GM18861 (cell line): ENCODE measurements around the gene GCG.

Experiments used
- ATAC-seq: cut with Tn5 transposase; IDR thresholded peaks from one replicate; pipeline ENCODE4 v1.9.1; 2021; ENCODE audit not compliant: unreplicated experiment

GCG gene

DNA sequence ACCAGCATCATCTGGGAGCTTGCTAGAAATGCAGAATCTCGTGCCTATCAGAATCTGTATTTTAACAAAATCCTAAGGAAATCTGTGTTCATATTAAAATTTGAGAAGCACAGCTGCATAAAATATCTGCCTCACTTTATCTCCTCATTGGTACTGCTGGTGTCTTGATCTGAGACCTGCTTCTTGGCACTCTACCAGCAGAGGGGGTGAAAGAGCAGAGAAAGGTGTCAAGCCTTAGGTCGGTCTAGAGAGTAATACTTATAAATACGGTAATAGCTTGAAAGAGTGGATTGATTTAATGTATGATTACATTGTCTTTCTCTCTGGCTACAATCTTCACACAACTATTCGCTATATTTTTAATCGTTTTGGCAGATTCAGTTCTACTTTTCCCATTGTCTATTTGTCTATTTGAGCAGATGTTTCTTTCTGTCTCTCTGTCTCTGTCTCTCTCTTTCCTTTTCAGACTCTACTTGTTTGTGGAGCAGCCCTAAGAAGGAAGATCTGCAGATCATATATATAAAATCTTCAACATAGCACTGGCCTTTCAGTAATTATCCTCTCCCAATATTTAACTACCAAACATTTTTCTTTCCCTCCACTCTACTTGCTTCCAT is 1.7 kb upstream of the GCG start:
- ATAC-seq, result peak; percentile 99

DNA sequence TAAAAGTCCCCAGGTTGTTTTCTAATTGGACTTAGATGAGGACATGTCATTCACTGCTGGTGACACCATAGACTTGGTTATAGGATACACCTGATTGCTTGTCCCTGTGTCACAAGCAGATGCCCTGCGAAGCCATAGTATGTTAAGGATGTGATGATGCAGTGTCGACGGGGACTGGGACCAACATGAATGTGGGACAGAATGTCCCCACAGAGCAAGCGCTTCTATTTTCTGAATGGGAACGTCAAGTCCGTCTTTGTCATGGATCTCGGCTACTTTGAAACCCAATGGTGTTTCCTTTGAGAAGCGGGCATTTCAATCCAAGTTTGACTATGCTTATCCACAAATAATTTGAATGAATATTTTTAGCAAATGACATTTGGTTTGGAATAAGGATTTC is 2.1 kb downstream of the GCG start:
- ATAC-seq, result no peak

DNA sequence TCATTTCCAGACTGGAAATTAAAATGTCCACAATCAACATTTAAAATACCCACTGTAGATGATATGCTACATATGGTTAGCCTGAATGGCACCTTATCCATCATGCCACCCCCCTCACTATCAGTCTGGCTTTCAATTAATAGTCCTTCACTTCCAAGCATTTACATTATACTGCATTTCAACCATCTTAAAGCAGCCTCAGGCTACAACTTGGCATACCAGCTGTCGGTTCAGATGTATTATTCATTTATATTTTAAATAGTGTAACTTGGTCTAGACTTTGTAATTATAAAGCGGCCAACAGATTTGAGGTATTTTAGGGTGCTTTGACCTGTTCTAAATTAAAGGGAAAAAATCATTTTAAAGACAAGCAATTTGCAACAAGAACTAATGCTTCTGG is 2.6 kb downstream of the GCG start:
- no peak for ATAC-seq

DNA sequence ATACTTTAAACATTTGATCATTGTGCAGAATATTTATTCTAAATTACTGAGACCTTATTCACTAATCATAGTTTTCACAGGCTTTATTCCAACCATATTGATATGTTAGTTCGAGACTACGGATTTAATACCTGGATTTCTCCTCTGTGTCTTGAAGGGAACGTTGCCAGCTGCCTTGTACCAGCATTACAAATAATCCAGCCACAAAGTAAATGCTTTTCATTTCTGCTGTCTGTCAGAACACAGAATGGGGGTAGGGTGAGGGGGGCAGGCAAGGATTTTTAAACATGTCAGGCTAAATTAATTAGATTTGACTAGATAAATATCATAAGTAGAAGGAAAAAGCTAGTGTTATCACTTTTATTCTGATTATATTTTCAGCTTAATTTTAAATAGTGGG is 3.1 kb downstream of the GCG start:
- ATAC-seq, result no peak

DNA sequence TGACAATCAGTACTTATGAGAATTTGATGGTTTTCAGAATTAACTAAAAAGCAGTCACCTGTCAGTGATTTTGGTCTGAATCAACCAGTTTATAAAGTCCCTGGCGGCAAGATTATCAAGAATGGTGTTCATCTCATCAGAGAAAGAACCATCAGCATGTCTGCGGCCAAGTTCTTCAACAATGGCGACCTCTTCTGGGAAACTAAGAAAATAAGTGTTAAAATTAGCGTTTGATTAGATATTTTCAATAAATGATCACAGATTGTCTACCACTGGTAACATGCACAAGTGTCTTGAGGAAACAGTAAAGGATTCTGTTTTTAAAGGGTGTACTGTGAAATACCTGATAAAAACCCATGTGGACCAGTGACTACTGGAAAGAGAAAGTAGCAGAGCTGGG is 8.1 kb downstream of the GCG start:
- ATAC-seq, result no peak

DNA sequence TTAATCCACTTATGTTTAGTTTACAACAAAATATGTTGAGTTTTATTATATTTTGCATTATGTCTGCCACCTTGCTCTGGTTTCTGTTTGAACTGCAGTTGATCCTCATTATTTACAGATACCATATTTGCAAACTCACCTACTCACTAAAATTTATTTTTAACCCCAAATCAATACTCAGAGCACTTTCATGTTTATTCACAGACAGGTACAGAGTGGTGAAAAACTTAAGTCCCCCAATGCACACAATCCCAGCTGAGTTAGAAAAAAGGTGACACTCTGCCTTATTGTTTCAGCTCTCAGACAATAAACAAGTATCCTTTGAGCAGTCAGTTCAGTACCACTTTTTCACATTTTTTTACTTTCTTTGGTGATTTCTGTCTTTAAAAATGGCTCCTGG is 13.7 kb downstream of the GCG start:
- no peak for ATAC-seq

DNA sequence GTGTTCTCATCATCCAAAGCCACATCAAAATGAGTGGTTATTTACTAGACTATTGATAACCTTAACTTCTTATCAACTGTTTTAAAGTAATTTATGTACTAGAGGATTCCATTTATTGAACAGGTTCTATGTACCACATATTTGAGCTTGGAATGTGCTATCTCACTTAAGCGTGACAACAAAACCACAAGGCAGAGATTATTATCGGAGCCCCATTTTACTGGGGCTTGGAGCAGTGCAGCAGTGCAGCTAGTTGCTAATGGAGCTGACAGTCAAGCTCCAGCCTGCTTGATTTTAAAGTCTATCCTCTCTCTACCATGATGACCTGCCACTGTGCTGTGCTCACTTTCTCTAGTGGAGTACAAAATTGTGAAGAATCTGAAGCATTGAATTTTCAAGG is 24.6 kb downstream of the GCG start:
- no peak for ATAC-seq

DNA sequence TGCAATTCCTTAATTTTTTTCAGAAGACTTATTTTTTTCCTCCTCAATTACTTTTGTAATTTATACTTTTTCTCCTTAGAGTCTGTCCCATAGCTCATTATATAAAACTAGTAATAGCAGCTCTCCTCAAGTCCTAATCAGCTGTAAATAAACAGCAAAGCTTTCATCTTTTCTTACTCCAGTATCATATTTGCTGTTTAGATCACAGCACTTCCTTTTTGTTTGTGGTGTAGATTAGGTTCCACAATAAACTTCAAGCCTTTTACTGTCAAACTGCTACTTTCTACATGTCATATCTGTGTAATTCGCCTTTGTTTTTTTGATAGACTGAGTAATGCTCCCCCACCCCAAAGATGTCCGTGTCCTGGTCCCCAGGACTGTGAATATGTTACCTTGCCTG is 25.5 kb downstream of the GCG start:
- peak; percentile 10 for ATAC-seq

DNA sequence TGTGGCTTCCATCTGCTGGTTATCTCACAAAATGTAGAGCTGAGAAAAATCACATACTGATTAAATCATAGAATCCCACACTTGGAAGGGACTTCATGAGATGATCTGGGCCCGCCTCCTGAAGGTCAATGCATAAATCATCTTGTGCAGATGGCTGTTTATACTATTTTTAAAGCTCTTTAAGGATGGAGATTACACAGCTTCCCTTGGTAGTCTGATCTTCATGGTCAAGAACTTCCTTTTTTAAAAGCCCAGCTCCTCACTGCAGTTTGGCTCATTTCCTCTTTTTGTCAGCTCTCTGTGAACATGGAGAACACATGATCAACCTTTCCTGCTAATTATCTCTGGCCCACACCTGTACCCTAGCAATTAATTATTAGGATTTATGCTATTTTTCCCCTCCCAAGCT is 25.9 kb downstream of the GCG start:
- ATAC-seq, result peak; percentile 90

DNA sequence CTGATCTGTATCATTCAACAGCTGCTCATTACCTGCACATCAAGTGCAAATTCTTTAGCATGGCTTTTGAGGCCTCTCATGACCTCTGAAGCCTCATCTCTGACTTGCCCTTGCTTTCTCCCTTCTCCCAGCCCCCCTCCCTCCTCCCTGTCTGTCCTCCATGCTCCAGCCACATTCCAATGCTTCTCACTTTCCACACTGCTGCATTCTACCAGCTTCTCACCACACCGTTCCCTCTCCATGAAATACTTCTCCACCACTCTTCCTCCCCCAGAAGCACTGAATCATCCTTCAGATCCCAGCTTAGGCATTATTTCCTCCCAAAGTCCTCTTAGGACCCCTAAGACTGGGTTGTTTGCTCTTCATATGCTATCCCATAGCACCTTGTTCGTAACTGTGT is 26.9 kb downstream of the GCG start:
- ATAC-seq, result no peak

DNA sequence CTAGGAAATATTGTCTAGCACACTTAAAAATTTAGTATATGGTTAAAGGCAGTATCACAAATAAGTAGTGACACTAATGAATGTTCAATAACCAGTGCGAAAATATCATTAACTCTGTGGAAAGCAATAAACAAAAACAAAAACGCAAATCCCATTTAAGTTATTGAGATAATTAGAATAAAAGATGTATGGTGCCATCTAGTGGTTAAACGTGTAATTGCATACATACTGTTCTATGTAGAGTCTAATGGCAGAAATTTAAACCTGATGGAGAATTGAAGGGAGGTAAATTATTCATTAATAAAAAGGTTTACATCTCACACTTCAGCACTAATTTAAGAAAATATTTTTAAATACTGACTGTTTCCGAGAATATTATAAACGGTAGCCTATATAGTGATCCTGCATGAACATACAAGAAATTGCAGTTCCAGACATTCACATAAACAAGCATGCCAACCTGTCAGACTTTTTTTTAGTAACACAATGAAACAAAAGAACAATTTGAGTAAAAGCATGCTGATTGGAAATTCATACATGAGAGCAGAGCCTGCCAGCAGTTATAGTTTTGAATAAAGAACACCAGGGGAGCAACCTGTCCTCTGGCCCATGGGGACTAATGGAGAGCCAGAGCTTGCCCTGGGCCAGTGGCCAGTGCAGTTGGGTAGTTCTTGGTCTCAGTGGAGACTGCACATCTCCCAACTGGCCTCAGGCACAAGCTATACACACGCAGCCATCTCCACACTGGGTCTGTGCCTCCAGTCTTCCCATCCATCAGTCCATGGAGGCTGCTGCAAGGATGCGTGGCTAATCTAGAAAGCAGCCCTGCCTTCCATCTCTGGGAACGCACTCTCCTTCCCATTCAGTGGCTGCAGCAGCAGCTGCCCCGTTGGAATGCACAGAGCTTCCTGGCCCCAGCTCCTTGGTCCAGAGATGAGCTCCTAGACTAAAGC is 28.0 kb downstream of the GCG start:
- peak; percentile 32 for ATAC-seq

DNA sequence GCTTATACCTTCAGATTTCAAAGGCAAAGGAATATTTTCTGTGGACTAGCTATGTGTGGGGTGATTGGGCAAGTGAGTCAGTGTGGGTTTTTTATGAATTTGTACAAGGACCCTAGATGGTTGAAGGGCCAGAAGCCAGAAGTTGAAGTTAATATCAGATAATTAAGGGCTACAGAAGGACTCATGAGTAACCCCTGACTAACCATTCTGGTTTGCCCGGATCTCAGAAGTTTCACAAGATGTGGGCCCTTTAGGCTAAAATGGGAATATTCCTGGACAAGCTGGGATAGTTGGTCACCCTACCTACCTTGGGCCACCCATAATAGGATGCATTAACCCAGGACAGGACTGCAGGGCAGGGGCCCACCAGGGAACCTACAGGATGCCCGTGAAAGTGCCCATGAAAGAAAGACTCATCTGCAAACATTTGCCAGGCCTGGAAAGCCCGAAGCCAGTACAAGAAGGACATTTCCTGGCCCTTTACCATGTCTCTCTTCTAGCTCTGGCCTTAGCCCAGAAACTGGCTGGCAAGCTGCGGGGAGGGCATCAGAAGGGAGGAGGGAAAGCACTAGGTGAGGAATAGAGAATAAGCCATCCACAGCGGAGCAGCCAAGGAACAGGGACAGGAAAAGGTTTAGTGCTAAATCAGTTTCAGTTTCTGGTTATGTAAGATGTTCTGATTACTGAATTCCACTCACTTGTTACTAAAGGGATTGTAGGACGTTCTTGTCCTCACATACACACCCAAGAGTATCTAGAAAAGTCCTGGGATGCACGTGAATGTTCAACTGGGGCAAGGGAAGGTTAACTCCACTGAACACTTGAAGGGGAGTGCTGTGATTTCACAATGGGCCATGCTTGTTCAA is 33.6 kb downstream of the GCG start:
- no peak for ATAC-seq

DNA sequence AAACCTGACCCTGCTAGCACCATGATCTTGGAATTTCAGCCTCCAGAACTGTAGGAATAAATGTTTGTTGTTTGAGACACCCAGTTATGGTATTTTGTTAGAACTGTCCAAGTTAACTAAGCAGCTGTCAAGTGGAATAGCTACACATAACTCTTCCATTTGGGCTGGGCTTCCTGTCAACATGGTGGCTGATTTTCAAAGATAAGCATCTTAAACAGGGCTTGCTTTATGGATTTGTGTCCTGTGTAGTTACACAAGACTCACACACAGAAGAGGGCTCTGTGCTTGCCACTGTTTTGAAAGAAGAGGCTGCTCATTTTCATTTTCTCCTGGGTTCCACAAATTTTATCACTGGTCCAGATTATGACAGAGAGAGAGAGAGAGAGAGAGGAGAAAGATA is 35.7 kb downstream of the GCG start:
- ATAC-seq, result no peak

DNA sequence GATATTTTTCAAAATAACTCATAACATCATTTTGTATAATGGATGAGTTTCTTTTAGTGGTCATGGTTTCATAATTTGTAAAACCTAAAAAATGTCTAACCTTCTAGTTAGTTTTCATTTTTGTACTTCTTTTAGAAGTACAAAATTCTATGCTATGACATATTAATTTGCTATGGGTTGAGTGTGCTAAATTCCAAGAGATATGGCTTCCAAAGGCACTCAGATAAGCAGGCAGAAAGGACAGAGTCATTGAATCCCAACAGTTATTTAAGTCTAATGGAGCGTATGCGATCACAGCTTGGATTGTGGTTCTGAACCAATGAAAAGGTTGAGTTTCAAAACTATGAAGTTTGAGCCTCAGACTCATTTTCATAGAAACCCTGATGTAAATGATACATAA is 37.0 kb downstream of the GCG start:
- ATAC-seq, result no peak

DNA sequence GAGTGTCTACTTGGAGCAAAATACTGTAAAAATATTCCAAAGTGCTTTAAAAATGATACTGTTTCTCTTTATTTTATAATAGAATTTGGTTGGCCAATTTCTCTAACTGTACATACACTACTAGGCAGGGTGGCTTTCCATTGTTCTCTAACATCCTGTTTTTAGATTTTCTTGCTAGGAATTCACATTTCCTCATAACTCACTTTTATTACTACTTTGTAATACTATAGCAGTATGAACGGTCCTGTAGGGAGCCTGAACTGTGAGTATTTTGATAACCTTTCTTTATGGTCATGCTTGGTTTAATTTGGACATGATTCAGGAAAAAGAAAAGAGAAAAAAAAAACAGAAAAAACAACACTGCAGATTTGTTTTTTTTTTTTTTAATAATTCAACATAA is 37.8 kb downstream of the GCG start:
- no peak for ATAC-seq

DNA sequence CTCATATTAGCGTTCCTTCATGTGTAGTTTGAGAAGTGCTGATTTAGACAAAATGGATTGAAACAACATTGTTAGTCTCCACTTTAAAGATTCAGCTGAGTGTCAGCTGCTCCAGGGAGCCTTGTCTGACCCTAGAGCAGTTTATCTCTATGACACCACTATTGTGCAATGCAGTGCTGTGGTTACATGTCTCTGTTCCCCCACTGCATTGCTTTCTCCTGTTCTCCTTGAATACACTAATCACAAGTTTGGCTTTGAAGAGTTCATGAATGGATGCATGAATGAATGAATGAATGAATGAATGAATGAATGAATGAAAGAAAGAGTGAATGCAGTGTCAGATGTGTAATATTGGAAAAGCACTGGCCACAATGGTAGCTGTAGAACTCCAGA is 38.3 kb downstream of the GCG start:
- ATAC-seq, result no peak

DNA sequence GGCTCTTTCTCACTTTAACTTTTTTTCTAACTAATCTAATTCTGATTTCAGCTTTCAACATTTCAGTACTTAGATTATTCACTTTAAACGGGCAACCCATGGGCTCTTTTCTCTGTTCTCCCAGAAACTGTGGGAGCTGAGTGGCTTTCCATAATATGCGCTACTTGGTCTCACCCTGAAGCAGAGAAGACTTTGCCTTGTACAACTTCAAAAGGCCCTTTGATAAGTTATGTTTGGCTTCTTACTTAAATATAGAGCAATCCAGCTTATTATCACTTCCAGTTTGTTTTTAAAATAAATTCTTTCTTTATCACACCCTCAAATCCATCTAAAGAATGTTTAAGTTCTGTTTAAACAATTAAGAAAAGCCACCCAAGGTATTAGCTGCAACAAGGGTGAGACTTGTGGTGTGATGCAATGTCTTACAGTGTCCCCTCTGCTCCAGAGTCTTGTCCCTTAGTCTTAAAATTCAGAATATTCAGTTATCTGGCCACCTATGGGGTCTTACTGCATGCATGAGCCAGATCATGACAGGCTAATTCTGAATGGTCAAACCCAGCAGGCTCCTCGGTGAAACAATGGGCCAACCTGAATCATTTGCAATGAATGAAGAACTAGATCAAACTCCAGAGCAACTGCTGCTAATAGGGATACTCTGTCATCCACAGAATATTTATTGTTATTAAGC is 38.8 kb downstream of the GCG start:
- no peak for ATAC-seq

DNA sequence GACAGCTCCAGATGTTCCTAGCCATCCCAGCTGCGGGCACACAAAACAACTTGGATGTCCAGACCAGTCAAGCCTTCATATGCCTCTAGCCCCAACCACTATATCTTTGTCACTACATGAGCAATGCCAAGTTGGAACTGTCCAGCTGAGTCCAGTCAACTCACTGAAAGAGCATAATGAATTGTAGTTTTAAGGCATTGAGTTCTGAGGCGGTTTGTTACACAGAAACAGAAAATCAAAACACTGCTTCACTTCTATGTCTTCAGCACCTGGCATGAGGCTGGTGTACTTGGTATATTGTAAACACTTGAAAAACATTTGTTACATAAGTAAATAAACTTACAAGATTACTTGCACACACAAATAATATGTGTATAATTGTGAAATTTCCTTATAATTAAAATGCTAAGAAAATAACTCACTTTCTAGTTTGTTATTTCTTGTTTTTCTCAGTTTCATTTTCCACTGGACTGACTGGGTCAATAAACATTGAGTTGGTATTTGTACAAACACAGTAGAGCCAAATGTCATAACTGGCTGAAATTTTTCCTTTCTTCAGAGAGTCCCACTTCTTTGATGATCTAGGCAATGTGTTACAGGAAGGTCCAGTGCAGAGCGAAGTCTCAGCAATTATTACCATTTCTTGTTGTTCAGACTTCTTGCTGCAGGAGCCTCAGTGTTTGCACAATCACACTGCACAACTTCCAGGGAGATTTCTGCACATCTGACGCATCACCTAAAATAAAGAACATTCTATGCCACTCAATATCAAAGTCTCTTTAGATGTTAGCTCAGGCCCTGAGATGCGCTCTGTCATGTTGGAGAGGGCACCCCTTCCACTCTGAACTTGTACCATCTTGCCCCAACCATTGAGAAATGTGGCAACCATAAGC is 39.8 kb downstream of the GCG start:
- no peak for ATAC-seq

DNA sequence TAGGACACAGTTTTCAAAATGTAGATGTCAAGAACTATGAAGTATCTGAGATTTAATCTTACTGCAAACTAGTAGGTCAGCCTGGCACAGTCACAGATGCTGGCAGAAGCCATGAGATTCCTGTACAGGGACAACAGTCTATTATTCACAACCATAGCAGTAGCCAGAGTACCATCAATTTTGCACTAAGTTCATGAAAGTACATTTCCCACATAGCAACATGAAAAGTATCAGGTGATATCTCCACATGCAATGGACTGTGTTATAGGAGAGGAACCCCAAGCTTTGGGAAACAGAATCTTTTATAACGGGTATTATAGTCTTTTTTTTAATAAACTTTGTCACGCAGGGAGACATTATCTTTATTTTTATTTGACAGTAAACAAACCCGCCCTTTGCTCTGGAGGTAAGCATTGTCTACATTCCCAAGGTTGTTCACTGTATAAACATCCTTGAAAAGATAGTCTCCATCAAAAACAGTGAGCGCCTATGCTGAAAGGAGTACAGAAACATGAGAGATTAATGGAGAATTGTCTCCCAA is 44.6 kb downstream of the GCG start:
- no peak for ATAC-seq

DNA sequence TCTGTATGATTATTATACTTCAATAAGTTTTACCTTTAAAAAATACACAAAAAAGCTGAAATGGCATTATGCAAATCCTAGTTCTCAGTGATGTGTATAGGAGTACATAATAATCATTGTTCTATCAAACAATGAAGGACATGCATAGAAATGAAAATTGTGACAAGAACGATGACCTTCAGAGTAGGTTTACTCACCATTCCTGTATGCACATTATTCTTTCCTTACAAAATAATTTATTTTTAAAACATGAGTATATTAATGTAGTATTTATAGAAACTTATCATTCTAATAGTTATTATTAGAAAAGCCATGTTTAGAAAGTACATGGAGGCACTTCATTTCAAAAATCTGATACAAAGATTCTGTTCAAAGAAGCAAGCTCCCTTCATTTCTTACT is 45.3 kb downstream of the GCG start:
- ATAC-seq, result no peak
